AG04449 (cell line): ENCODE measurements around the gene GALNT18.

Experiments
- CTCF ChIA-PET: fragments of 350-600 bp; formaldehyde crosslinking; extraction: SDS; loops from one replicate; lab custom pipeline; 2021; ENCODE audit warnings: antibody characterized with exemption; lab: Yijun Ruan, JAX
- POLR2A ChIA-PET: fragments of 400-600, 350-600 bp; formaldehyde crosslinking; extraction: SDS; loops from one replicate; lab custom pipeline; 2020; ENCODE audit warnings: antibody characterized with exemption, inconsistent platforms; lab: Yijun Ruan, JAX
- DNase-seq: peaks from one replicate; pipeline ENCODE4 v3.0.0-alpha.2; 2010; ENCODE audit warnings: low read depth, low spot score
- H3K4me3 ChIP-seq: 2 replicates; pipeline ENCODE4 v1.5.1; 2011; ENCODE audit warnings: low read depth, mild to moderate bottlenecking, control low read depth, low read length
- CTCF ChIP-seq: IDR thresholded peaks from one replicate; pipeline ENCODE4 v1.5.1; 2011; ENCODE audit warnings: mild to moderate bottlenecking, moderate library complexity, low read length, control low read depth, inconsistent platforms; ENCODE audit not compliant: insufficient read depth; ENCODE audit errors: missing control alignments

GALNT18 gene

GRCh38 chr11:11468954-11469353 is 152.9 kb downstream of the GALNT18 start:
- no peak for DNase-seq
- ChIA-PET CTCF (no interaction called here), POLR2A (no interaction called here)
- no peak overlapping the region for H3K4me3 ChIP-seq
- TF ChIP-seq CTCF: no peak

- CTCF ChIA-PET: interaction anchor here (1.1 to 1.2 kb wide), 2 partner anchors 8 to 9 kb away, joined by 3 read pairs; no protein-coding TSS in a partner anchor
- no peak overlapping the region for H3K4me3 ChIP-seq
- TF ChIP-seq CTCF: no peak
- POLR2A ChIA-PET: no interaction called here
- DNase-seq: no peak
These were observed 154.5 kb downstream of the GALNT18 start for GRCh38 chr11:11467312-11467711.

- no peak for DNase-seq
- no peak for TF ChIP-seq CTCF
- ChIA-PET POLR2A (no interaction called here), CTCF (interaction anchor here (1.4 kb wide), 1 partner anchor 11 kb away, joined by 3 read pairs; no protein-coding TSS in a partner anchor)
- no peak overlapping the region for H3K4me3 ChIP-seq
These were observed 157.2 kb downstream of the GALNT18 start for GRCh38 chr11:11464555-11464954.

- no peak for DNase-seq
- POLR2A ChIA-PET: no interaction called here
- CTCF ChIA-PET: interaction anchor here (1.1 kb wide), 1 partner anchor 9 kb away, joined by 3 read pairs; no protein-coding TSS in a partner anchor
- H3K4me3 ChIP-seq: no peak overlapping the region
- no peak for TF ChIP-seq CTCF
These were observed 158.4 kb downstream of the GALNT18 start for GRCh38 chr11:11463405-11463804.

GRCh38 chr11:11461473-11461872 is 160.3 kb downstream of the GALNT18 start:
- CTCF ChIA-PET: no interaction called here

GRCh38 chr11:11459578-11459977 is 162.2 kb downstream of the GALNT18 start:
- H3K4me3 ChIP-seq: no peak overlapping the region
- POLR2A ChIA-PET: no interaction called here
- CTCF ChIA-PET: interaction anchor here (0.9 kb wide), 1 partner anchor 40 kb away, joined by 3 read pairs; no protein-coding TSS in a partner anchor
- DNase-seq: no peak
- TF ChIP-seq CTCF: no peak

More at GRCh38 chr11:11461473-11461872, 160.3 kb downstream of the GALNT18 start:
- H3K4me3 ChIP-seq: no peak overlapping the region
- DNase-seq: no peak
- TF ChIP-seq CTCF: no peak
- POLR2A ChIA-PET: no interaction called here
